ACHN (cell line): ENCODE data around the gene TCEAL4.

ENCODE experiments used
- DNase-seq: peaks from one replicate; pipeline ENCODE4 v3.0.0-alpha.2; 2015
- in situ Hi-C: cut with HindIII; loops from 2 replicates; pipeline ENCODE4 v1.10.0; 2017; ENCODE audit warnings: low sequenced_read_pairs, low pct_ligation_motif_present, low pct_unique_long_range_greater_than_20kb

TCEAL4 gene

DNA sequence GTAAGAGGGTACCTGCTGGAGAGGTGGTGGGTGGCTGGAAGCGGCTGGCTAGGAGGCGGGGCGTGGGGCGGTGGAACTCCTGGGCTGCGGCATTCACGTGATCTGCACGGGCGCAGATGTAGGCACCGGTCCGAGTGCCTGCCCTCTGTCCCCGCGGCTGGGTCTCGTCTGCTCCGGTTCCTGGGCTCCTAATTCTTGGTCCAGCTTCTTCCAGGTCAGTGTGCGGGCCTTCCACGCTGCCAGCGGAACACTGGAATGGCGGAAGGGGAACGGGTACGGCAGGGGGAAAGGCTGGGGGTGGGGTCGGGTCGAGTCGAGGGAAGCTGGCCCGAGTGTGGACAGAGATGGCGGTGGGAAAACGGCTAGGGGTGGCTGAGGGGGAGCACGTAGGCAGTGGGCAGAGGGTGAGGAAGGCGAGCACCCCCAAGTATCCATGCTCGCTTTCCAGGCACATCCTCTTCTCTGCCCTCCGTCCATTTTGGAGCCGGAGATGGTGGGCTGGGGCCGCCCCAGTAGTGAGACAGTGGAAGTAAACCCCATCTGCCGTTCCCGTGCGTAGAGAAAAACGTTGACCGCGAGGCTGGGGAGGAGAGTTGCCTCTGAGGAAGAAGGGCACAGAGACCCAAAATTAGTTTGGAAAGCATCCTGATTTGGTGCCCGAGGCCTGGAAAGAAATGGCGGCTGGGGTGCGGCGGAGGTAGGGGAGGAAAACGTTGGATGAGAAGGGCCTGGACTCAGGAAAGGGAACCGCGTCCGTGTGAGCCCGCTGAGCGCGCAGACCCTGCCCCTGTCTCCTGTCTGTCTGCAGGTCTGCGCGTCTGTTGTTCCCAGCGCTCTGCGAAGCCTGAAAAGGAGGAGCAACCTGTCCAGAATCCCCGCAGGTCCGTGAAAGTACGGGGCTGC, at the start of gene TCEAL4:
Gene TCEAL4 (plus strand): TSS at position 105 of the 903 bp plus-strand sequence. CDS start 1,161 bp downstream, outside the sequence.
- peak; percentile 11 for DNase-seq
- in situ Hi-C loops: no loop called here

DNA sequence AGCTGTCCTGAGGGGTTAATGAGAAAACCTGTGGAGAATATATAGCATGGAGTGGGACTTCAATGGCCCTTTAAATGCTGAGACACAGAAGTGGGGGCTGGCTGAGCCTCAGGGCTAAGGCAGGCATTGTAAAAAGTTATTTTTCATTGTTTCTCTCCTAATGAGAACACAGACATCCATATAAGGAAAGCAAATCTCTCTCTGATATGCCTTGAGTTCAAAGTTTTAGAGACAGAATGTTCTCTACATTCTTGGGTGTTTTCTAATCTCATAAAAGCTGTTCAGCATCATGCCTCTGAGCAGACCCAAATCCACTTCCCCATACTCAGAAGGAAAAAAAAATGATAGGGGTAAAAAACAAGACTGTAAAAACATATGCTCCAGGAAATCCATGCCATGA, 49.2 kb upstream of the TCEAL4 start:
- in situ Hi-C loops: no loop called here

DNA sequence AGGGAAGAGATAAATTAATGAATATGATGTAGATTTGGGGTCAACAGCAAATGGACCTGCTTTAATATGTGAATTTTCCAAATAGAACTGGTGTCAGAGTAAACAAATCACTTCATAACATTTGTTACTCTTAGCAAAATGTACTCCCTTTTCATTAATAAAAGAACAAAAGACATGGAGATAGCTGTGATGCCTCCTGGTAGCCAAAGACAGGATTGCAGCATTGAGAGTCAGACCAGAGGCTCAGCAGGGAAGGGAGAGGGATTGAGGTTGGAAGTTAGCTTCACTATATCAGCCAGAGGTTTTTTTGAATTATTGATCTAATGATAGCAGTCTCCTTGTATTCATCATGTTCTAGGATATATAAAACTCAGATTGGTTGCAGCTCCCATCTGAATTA, 48.6 kb upstream of the TCEAL4 start:
- in situ Hi-C loops: no loop called here
- no peak for DNase-seq

More for the DNA sequence above, 49.2 kb upstream of the TCEAL4 start:
- DNase-seq: no peak

DNA sequence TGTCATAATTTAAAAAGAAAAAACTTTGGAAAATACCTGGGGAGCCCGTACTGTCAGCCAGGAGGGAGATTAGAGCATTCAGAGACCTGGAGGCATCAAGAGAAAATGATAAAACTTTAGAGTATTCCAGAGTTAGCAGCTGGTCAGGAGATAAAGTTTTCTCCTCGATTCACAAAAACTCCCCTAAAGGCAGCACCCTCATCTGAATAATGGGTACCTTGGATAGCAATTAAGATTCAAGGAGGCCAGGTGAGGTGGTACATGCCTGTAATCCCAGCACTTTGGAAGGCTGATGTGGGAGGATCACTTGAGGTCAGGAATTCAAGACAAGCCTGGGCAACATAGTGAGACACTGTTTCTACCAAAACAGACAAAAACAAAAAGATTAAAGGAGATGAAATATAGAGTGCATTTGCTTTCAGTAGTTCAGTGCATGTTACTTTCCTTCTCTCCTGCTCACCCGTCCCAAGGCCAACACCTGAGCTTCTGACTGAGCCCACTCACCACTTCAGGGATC, 47.4 kb upstream of the TCEAL4 start:
- no peak for DNase-seq
- in situ Hi-C loops: no loop called here

DNA sequence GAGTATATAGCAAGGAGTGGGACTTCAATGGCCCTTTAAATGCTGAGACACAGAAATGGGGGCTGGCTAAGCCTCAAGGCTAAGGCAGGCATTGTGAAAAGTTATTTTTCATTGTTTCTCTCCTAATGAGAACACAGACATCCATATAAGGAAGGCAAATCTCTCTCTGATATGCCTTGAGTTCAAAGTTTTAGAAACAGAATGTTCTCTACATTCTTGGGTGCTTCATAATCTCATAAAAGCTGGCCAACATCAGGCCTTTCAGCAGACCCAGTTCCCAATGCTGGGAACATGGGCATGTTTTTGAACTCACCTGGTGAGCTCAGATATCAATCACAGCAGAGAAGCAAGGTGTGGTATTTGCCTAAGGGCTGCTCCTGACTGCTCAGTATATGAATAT, 46.6 kb upstream of the TCEAL4 start:
- DNase-seq: no peak
- in situ Hi-C loops: no loop called here

DNA sequence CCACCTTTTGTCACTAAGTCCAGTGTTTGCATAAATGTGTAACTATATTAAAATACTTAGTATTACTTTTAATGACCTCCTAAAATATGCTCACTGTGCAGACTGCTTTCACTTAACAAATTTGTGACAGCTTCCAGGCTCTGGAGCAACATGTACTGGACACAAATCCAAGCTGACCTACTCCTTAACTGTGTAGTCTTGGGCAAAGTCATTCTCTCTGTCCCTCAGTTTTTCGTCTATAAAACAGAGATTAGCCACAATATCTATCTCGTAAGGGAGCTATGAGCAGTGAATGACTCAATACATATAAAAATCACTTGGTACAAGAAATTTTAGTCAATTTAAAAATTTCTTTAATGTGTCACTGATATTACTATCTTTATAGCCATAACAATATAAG, 45.6 kb upstream of the TCEAL4 start:
- no peak for DNase-seq
- in situ Hi-C loops: no loop called here

DNA sequence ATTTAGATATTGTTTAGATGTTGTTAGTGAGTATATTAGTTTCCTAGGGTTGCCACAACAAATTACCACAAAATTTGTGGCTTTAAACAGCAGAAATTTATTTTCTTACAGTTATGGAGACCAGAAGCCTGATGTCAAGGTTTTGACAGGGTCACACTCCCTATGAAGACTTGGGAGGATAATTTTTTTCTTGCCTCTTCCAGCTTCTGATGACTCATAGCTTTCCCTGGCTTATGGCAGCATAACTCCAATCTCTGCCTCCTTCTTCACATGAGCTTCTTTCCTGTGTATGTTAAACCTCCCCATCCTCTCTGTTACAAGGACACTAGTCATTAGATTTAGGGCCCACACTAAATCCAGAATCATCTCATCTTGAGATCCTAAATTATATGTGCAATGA, 45.2 kb upstream of the TCEAL4 start:
- DNase-seq: no peak
- in situ Hi-C loops: no loop called here

DNA sequence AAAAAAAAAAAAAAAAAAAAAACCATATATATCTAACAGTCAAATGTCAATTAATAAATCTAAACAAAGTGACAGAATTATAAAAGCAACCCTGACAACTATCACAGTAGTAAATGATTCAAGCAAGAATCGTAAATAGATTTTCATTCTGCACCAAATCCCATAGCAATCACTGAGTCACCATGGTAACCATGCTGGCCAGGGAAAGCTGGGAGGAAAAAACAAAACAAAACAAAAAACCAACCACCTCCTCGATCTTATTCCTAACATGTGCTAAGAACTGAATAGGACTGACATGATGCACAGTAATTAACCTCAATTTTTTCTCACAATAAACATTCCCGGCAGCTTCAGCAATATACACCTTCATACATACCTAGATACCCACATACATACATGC, 35.4 kb upstream of the TCEAL4 start:
- in situ Hi-C loops: no loop called here
- no peak for DNase-seq

DNA sequence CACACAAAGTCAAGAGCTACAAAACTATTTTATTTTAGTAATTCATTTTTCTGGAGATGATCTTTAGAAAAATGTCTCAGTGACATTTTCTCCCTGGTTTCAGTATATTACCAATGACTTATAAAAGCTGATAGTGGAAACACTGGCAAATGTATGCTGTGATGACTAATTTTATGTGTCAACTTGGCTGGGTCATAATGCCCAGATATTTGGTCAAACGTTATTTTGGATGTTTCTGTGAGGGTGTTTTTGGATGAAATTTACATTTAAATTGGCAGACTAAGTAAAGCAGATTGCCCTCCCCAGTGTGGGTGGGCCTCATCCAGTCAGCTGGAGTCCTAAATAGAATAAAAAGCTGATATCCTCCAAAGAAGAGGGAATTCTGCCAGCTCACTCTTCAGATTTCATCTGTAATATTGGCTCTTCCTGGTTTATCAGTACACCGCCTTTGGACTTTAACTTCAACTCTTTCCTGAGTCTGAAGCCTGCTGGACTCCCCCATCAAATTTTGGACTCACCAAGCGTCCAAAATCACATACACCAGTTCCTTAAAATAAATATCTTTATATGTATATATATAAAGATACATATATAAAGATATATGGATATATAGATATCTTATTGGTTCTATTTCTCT, 34.8 kb upstream of the TCEAL4 start:
- in situ Hi-C loops: no loop called here
- no peak for DNase-seq

DNA sequence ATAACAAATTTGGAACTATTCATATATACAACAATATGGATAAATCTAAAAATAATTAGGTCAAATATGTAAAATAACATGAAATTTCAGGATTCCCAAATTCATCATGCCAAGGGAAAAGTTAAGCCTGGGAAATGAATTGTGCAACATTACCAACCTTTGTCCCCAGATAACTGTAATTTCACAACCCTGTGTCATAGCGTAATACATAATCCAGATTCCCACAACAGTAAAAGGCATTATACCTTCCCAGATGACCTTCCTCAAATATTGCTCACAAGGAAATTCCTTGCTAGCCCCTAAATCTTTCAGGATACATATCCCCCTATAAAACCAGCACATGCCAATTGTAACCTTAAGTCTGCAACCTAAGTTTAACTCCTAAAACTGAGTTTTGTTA, 33.1 kb upstream of the TCEAL4 start:
- DNase-seq: no peak
- in situ Hi-C loops: no loop called here

DNA sequence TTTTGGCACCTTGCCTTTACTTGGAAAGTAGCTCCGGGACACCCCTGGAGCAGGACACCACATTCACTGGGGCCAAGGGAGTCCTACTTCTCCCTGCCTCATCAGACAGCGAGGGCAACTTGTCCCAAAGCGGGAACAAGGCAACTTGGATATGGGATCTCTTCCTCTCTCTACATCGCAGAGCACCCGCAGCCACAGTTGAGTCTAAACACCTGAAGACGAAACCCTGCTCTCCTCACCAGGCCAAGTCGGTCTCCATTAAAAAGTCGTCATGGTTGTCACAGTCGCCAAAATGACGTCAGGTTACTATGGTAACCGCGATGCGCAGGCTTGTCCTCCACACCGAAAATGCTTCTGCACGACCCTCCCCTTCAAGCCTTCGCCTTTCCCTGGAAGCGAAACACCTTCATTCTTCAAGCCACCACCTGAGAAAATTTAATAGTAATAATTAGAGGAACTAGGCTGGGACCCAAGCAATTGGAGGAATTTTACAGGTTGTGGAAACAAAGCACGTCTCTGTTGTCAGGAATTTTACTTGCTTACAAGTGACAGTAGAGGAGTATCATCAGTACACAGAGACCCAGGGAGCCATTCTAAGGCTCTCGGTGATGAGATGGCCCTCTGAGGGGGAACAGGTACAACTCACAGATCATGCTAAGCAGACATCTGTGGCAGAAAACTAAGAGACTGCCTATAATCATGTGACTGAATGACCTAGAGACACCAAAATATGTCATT, 30.5 kb upstream of the TCEAL4 start:
- in situ Hi-C loops: no loop called here
- DNase-seq: peak; percentile 68

DNA sequence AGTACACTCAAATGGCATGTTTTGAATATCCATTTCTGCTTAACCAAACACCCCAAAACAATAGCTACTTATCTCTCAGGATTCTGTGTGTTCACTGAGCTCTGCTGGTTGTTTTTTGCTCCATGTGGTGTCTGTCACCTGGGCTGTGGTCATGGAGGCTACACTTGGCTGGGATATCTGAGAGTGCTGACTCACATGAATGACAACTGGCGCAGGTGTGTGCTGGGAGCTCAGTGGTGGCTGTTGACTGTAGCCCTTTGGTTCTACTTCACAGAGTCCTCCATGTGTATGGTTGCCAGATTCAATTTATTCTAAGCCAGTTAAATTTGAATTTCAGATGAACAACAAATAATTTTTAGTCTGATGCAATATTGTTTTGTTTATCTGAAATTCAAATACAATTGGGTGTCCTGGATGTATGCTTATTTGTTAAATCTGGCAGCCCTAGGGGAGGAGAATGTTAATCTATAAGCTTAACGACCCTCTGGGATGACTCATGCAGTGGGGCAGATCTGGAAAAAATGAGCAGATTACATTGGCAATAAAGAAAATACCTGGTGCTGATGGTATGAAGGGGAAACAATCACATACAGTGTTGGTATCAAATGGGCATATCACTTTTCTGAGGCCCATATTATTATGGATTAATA, 28.2 kb upstream of the TCEAL4 start:
- DNase-seq: no peak
- in situ Hi-C loops: no loop called here

DNA sequence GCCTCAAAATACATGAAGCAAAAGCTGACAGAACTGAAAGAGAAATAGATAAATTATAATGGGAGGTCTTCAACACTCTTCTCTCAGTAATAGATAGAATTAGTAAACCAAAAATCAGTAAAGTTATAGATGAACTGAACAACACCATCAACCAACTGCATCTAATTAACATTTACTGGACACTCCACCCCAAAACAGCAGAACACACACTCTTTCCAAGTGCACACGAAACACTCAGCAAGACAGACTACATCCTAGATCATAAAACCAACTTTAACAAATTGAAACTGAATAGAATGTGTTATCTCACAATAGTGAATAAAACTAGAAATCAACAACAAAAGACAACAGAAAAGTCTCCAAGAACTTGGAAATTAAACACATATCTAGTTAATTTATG, 25.1 kb upstream of the TCEAL4 start:
- in situ Hi-C loops: no loop called here

DNA sequence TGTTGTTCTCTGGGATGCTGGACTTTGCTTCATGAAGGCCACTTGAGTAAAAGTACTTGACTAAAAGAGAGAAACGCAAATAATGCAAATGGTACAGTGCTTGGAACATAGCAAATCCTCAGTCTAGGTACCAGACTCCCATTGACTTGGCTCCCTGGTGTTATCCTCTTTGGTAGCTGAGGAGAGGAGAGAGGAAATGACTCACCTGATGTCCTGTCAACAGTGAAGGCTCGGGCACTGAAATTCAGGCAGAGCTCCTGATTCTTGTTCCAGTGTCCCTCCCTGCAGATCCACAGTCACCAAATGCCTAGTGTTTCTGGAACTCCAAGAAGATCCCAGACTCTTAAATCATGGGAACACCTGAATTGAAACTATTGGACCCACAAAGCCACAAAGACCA, 22.5 kb upstream of the TCEAL4 start:
- in situ Hi-C loops: no loop called here
- DNase-seq: no peak

More for the DNA sequence above, 25.1 kb upstream of the TCEAL4 start:
- no peak for DNase-seq

DNA sequence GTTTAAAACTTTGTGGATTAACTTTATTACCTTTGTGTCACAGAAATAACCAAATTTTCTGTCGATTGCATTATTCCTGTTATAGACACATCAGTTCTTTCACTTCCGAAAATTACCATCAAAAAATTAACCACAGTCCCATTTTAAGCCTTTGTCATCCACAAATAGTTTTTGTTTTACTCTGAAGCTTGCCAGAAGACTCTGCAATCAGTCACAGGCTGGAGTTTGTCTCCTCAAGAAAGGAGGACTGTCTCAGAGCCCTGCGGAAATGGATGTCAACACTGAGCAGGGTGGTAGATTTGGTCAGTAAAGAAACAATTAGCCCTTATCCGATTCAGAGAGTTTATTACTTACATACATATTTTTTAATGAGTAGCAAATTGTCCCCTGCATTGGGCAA, 20.1 kb upstream of the TCEAL4 start:
- no peak for DNase-seq
- in situ Hi-C loops: no loop called here

DNA sequence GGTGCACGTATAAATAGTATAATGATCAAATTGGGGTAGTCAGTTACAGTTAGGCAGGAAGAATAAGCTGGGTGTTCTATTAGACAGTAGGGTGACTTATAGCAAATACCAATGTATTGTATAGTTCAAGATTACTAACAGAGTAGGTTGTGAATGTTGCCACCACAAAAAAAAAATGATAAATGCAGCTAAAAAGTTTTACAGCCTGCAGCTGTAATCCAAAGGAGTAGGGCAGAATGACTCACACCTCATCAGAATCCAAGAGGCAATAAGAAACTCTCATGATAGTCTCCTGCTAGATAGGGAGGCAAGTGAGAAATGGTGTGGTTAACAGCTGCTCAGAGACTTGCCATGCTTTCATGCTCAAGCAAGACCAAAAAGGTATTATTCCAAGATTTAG, 19.6 kb upstream of the TCEAL4 start:
- DNase-seq: no peak
- in situ Hi-C loops: no loop called here

DNA sequence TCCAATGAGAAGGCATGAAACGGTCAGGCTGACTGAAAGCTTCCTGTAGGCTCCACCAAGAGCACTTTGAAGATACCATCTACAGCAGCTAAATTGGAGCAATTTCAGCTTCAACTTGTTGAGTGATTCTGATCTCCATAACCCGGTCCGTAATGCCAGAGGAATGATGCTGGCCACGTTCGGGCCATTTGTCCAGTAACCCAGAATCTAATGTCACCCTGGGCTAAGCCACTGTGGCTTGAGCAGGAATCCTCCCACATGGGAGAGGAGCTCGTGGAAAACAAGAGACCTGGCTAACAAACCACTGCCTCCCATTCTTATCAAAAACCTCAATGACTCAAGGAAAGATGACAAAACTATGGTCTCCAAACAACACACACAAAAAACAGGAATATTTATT, 14.2 kb upstream of the TCEAL4 start:
- DNase-seq: no peak
- in situ Hi-C loops: no loop called here

DNA sequence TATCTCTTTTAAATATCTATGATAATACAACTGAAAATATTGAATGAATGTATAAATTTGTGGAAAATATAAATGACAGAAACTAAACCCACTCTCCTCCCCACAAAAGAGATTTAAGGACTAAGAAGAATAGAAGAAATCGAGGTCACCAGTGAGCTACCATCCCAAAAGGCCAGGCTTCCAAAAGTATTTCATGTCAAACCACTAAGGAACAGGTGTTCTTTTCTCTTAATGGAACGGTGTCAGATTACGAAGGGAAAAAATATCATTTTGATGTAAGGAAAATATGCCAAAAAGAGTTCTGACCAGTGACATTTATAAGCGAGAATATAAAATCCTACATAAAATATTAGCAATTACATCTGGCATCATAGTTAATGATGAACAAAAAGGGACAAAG, 13.6 kb upstream of the TCEAL4 start:
- DNase-seq: no peak
- in situ Hi-C loops: no loop called here

DNA sequence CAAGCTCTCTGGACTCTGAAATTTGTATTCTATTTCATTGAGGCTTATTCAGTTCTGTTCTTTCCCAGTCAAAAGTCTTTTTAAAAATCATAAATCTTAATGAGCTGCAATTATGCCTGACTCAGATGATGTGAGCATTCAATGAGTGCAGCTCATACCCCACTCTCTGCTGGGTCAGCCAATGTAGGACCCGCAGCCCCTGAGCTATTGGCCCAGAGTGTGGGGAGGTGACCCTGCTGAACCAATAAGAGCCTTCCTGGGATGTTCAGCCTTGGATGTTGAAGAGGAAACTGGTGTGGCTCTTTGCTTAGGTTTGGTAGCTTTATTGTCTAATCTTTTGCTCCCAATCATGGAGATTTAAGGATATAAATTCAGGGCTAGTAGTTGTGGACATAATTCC, 12.1 kb upstream of the TCEAL4 start:
- in situ Hi-C loops: no loop called here

More for the DNA sequence above, 12.1 kb upstream of the TCEAL4 start:
- no peak for DNase-seq
